ENCODE measurements around the gene UQCRC2. TPM values are rescaled to one million over a fixed set of nuclear protein-coding genes. Genes with fewer than 3 reads are reported as not detected.

The UQCRC2 gene
- polyA plus RNA-seq, 1 donor from 2014 or later: 484 TPM

DNA sequence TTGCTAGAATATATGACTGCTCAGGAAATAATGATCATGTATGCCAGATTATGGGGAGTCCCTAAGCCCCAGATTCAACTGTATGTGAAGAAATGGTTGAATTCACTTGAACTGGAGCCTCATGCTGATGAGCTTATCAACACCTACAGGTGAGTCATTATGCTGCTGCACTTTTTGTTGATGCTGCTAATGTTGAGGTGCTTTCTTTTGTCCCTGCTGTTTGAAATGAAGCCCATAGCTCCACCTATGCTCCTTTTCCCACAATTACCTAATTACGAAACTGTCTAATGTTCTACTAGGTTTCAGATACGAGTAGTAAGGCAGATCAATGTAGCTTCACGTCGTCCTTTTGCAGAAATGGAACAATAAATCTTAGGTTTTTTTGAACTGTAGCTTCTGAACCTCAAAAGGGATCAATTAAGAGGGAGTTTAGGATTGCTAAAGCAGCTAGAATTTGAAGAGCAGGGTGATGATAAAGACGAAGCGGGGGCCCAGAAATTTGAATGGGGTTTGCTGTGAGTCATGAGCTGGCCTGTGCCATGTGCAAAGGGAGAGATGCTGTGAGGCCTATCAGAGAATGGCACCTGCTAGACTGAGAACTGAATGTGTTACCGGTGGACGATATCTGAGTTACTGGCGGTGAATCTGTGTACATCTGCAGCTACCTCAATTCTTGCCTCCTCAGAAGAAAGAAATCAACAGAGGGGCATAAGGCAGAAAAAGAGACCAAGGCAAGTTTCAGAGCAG, 6.1 kb upstream of the UQCRC2 start:
- Histone ChIP-seq H3K79me2 (replicated peaks; ENCODE audit: insufficient read depth, low read length) (peaks cover 13% of the 10 kb centered on the region), H3K4me2 (ENCODE audit: low read length) (no peak overlapping the region), H3K9me3 (ENCODE audit: low read length) (no peaks in the 10 kb centered on the region), H3K4me3 (ENCODE audit: low read length) (no peak overlapping the region), H3K27me3 (ENCODE audit: insufficient read depth, low read depth, low read length) (no peaks in the 10 kb centered on the region), H4K20me1 (ENCODE audit: insufficient read depth) (no peaks in the 10 kb centered on the region), H3K27ac (ENCODE audit: low read length) (no peak overlapping the region), H3K9me2 (ENCODE audit: insufficient read depth, low read length) (no peaks in the 10 kb centered on the region), H3F3A (ENCODE audit: insufficient read depth, low read length, poor library complexity, severe bottlenecking) (no peaks in the 10 kb centered on the region), H2AFZ (ENCODE audit: low read depth, low read length) (no peak overlapping the region), H3K36me3 (ENCODE audit: insufficient read depth, low read length) (no peaks in the 10 kb centered on the region), H3K9ac (ENCODE audit: low read length) (no peak overlapping the region)
- no peak for TF ChIP-seq MXI1 (conservative IDR thresholded peaks at IDR 0.05; ENCODE audit: poor library complexity, severe bottlenecking)

DNA sequence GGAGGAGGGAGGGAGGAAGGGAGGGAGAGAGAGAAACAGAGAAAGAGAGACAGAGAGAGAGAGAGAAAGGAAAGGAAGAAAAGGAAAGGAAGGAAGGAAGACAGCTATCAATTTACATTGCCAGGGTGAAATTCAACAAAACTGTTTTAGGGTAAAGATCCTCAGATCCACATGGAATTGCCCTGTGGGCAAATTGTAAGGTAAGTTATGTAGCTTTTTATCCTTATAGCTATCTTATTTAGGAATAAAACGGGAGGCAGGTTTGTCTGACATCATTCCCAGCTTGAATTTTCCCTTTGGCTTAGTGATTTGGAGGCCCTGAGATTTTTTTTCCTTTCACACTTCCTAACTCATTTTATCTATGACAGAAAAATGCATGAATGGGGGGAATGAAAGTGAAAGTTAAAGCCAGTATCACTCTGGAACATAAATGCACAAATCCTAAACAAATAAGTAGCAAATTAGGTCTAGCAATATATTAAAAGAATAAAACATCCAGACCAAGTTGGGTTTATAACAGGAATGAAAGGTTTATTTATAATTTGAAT, 3.4 kb upstream of the UQCRC2 start:
- H3K79me2 ChIP-seq (replicated peaks; ENCODE audit: insufficient read depth, low read length): peaks cover 35% of the 10 kb centered on the region
- TF ChIP-seq, protein P1, sequence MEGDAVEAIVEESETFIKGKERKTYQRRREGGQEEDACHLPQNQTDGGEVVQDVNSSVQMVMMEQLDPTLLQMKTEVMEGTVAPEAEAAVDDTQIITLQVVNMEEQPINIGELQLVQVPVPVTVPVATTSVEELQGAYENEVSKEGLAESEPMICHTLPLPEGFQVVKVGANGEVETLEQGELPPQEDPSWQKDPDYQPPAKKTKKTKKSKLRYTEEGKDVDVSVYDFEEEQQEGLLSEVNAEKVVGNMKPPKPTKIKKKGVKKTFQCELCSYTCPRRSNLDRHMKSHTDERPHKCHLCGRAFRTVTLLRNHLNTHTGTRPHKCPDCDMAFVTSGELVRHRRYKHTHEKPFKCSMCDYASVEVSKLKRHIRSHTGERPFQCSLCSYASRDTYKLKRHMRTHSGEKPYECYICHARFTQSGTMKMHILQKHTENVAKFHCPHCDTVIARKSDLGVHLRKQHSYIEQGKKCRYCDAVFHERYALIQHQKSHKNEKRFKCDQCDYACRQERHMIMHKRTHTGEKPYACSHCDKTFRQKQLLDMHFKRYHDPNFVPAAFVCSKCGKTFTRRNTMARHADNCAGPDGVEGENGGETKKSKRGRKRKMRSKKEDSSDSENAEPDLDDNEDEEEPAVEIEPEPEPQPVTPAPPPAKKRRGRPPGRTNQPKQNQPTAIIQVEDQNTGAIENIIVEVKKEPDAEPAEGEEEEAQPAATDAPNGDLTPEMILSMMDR (IDR thresholded peaks at IDR 0.05; ENCODE audit: poor library complexity, severe bottlenecking): no peak
- TF ChIP-seq RAD21 (conservative IDR thresholded peaks at IDR 0.05) (no peak), POLR2AphosphoS5 (IDR thresholded peaks at IDR 0.05) (no peak), EP300 (conservative IDR thresholded peaks at IDR 0.05; ENCODE audit: poor library complexity, severe bottlenecking) (no peak), EZH2 (IDR thresholded peaks at IDR 0.05; ENCODE audit: borderline replicate concordance, insufficient read depth, low read length, poor library complexity, severe bottlenecking) (no peak), TAF1 (IDR thresholded peaks at IDR 0.05; ENCODE audit: low read depth) (no peak), SMC3 (conservative IDR thresholded peaks at IDR 0.05; ENCODE audit: poor library complexity) (no peak), MXI1 (conservative IDR thresholded peaks at IDR 0.05; ENCODE audit: poor library complexity, severe bottlenecking) (no peak)
- TF ChIP-seq, protein P2, sequence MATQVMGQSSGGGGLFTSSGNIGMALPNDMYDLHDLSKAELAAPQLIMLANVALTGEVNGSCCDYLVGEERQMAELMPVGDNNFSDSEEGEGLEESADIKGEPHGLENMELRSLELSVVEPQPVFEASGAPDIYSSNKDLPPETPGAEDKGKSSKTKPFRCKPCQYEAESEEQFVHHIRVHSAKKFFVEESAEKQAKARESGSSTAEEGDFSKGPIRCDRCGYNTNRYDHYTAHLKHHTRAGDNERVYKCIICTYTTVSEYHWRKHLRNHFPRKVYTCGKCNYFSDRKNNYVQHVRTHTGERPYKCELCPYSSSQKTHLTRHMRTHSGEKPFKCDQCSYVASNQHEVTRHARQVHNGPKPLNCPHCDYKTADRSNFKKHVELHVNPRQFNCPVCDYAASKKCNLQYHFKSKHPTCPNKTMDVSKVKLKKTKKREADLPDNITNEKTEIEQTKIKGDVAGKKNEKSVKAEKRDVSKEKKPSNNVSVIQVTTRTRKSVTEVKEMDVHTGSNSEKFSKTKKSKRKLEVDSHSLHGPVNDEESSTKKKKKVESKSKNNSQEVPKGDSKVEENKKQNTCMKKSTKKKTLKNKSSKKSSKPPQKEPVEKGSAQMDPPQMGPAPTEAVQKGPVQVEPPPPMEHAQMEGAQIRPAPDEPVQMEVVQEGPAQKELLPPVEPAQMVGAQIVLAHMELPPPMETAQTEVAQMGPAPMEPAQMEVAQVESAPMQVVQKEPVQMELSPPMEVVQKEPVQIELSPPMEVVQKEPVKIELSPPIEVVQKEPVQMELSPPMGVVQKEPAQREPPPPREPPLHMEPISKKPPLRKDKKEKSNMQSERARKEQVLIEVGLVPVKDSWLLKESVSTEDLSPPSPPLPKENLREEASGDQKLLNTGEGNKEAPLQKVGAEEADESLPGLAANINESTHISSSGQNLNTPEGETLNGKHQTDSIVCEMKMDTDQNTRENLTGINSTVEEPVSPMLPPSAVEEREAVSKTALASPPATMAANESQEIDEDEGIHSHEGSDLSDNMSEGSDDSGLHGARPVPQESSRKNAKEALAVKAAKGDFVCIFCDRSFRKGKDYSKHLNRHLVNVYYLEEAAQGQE (IDR thresholded peaks at IDR 0.05; ENCODE audit: borderline replicate concordance): no peak
- H3K9ac ChIP-seq (ENCODE audit: low read length): no peak overlapping the region
- H4K20me1 ChIP-seq (ENCODE audit: insufficient read depth): no peaks in the 10 kb centered on the region
- no peaks in the 10 kb centered on the region for H3K27me3 ChIP-seq (ENCODE audit: insufficient read depth, low read depth, low read length)
- no peaks in the 10 kb centered on the region for H3K9me2 ChIP-seq (ENCODE audit: insufficient read depth, low read length)
- H3K9me3 ChIP-seq (ENCODE audit: low read length): no peaks in the 10 kb centered on the region
- no peak overlapping the region for H3K4me3 ChIP-seq (ENCODE audit: low read length)
- H3F3A ChIP-seq (ENCODE audit: insufficient read depth, low read length, poor library complexity, severe bottlenecking): no peaks in the 10 kb centered on the region
- H3K27ac ChIP-seq (ENCODE audit: low read length): no peak overlapping the region
- H3K36me3 ChIP-seq (ENCODE audit: insufficient read depth, low read length): no peaks in the 10 kb centered on the region
- H3K4me2 ChIP-seq (ENCODE audit: low read length): no peak overlapping the region
- H2AFZ ChIP-seq (ENCODE audit: low read depth, low read length): no peak overlapping the region

Data from neural cell (in vitro differentiated cells).